ENCODE results near the gene GMNC. TPM values are rescaled to one million over a fixed set of nuclear protein-coding genes. Genes with fewer than 3 reads are reported as not detected.
A peak's percentile ranks its signal among the peaks of the same experiment; 100 is the strongest.
"Not testable (repeated sequence)": the region's sequence is repeated elsewhere in the genome, so short reads cannot be mapped to it uniquely, and the experiment has no call there.

Gene GMNC
- total RNA-seq, 1 experiment from 2014 or later, result not detected

GRCh38 chr3:190883141-190883540 is 20.6 kb upstream of the GMNC start:
- POLR2A ChIA-PET, result interaction anchor here (1.3 kb wide), 1 partner anchor 8 kb away, joined by 3 read pairs; no protein-coding TSS in a partner anchor
- Mint-ChIP-seq H3K36me3 (ENCODE audit: insufficient read depth, unreplicated experiment) (no peaks in the 10 kb centered on the region), H3K4me3 (ENCODE audit: unreplicated experiment) (no peak overlapping the region), H3K27ac (ENCODE audit: low read depth, unreplicated experiment) (no peak overlapping the region), H3K4me1 (ENCODE audit: insufficient read depth, unreplicated experiment) (peaks cover 18% of the 10 kb centered on the region), H3K9me3 (ENCODE audit: unreplicated experiment) (no peaks in the 10 kb centered on the region), H3K27me3 (ENCODE audit: insufficient read depth, unreplicated experiment) (no peaks in the 10 kb centered on the region)
- no peak for DNase-seq (ENCODE audit: unreplicated experiment)
- BruUV-seq (replicated peaks), result no TSS peak
- intact Hi-C loops (cut with micrococcal nuclease), result loop anchor here (5.0 to 10.0 kb wide), 2 partner anchors 181 to 502 kb away; no protein-coding TSS in a partner anchor
- CTCF ChIA-PET, result interaction anchor here (0.5 to 7.4 kb wide), 22 partner anchors 9 to 1563 kb away, joined by 3 to 112 read pairs (median 4); partner anchors contain the start of gene GMNC
- no peak for TF ChIP-seq CTCF (IDR thresholded peaks at IDR 0.05; ENCODE audit: unreplicated experiment)

DNA sequence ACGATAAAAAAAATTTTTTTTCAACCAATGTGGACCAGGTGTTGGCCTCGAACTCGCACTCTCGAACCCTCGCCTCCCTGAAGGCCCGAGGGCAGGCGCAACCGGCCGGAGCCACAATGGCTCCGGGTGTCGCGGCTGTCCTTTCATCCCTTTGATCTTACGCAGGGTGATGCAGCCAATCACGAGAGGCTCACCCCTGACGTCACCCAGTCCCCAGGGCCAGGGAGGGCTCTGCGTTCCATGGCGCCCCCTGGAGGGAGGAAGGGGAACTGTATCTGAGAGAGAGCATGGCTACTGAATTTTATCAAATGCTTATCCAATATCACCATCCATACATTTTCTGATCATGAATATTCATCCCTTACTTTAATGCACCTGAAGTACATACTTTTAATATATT is 15.4 kb upstream of the GMNC start:
- H3K27ac Mint-ChIP-seq (ENCODE audit: low read depth, unreplicated experiment), result no peak overlapping the region
- ChIA-PET CTCF (no interaction called here), POLR2A (no interaction called here)
- no peaks in the 10 kb centered on the region for H3K9me3 Mint-ChIP-seq (ENCODE audit: unreplicated experiment)
- BruUV-seq (replicated peaks), result no TSS peak
- no peaks in the 10 kb centered on the region for H3K4me1 Mint-ChIP-seq (ENCODE audit: insufficient read depth, unreplicated experiment)
- TF ChIP-seq CTCF (IDR thresholded peaks at IDR 0.05; ENCODE audit: unreplicated experiment), result peak; percentile 26
- intact Hi-C loops (cut with micrococcal nuclease), result no loop called here
- H3K36me3 Mint-ChIP-seq (ENCODE audit: insufficient read depth, unreplicated experiment), result no peaks in the 10 kb centered on the region
- H3K4me3 Mint-ChIP-seq (ENCODE audit: unreplicated experiment), result no peak overlapping the region
- no peak for DNase-seq (ENCODE audit: unreplicated experiment)
- H3K27me3 Mint-ChIP-seq (ENCODE audit: insufficient read depth, unreplicated experiment), result no peaks in the 10 kb centered on the region

DNA sequence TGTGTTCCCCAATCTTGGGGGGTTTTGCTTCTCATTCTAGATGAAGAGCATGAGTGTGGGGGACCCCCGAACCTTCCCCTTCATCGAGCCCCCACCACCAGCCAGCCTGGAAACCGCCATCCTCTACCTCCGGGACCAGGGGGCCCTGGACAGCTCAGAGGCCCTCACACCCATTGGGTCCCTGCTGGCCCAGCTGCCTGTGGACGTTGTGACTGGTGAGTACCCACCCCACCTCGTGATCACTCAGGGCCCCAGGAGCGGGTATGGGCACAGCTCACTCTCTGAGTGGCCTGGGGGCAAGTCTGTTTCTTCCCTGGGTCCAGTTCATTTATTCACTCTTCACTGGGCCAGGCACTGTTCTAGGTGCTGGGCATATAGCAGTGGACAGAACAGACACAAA is 13.9 kb upstream of the GMNC start:
- H3K27ac Mint-ChIP-seq (ENCODE audit: low read depth, unreplicated experiment); H3K36me3 Mint-ChIP-seq (ENCODE audit: insufficient read depth, unreplicated experiment); BruUV-seq (replicated peaks); H3K4me3 Mint-ChIP-seq (ENCODE audit: unreplicated experiment); H3K4me1 Mint-ChIP-seq (ENCODE audit: insufficient read depth, unreplicated experiment); POLR2A ChIA-PET; DNase-seq (ENCODE audit: unreplicated experiment); H3K9me3 Mint-ChIP-seq (ENCODE audit: unreplicated experiment); intact Hi-C loops (cut with micrococcal nuclease); H3K27me3 Mint-ChIP-seq (ENCODE audit: insufficient read depth, unreplicated experiment): not testable (repeated sequence)
- CTCF ChIA-PET, result interaction anchor here (0.6 kb wide), 1 partner anchor 168 kb away, joined by 3 read pairs; no protein-coding TSS in a partner anchor

- intact Hi-C loops (cut with micrococcal nuclease); POLR2A ChIA-PET; H3K9me3 Mint-ChIP-seq (ENCODE audit: unreplicated experiment); H3K4me1 Mint-ChIP-seq (ENCODE audit: insufficient read depth, unreplicated experiment); H3K4me3 Mint-ChIP-seq (ENCODE audit: unreplicated experiment); H3K36me3 Mint-ChIP-seq (ENCODE audit: insufficient read depth, unreplicated experiment); H3K27me3 Mint-ChIP-seq (ENCODE audit: insufficient read depth, unreplicated experiment); BruUV-seq (replicated peaks); H3K27ac Mint-ChIP-seq (ENCODE audit: low read depth, unreplicated experiment); DNase-seq (ENCODE audit: unreplicated experiment): not testable (repeated sequence)
- CTCF ChIA-PET, result interaction anchor here (1.6 kb wide), 1 partner anchor 8 kb away, joined by 5 read pairs; no protein-coding TSS in a partner anchor
Measured at GRCh38 chr3:190875061-190875460, 12.6 kb upstream of the GMNC start.

DNA sequence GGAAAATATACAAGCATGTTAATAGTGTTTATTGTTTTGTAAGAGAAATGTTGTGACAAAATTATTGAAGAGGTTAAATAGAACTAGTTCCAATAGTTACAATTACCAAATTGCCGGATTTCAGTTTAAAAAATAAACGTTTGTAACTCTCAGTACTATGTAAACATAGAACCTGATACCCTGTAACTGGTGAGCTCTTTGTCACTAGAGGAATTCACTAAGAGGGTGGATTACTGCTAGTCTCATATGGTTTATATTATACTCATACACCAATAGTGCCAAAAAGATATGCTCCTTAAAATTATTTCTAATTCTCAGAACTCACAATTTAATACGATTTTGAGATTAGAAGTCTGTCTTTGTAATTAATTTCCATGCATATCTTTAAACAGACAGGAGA is 7.6 kb upstream of the GMNC start:
- no peak for TF ChIP-seq CTCF (IDR thresholded peaks at IDR 0.05; ENCODE audit: unreplicated experiment)
- H3K4me1 Mint-ChIP-seq (ENCODE audit: insufficient read depth, unreplicated experiment), result peaks cover 5% of the 10 kb centered on the region
- no peaks in the 10 kb centered on the region for H3K9me3 Mint-ChIP-seq (ENCODE audit: unreplicated experiment)
- H3K4me3 Mint-ChIP-seq (ENCODE audit: unreplicated experiment), result no peak overlapping the region
- intact Hi-C loops (cut with micrococcal nuclease), result no loop called here
- no peaks in the 10 kb centered on the region for H3K36me3 Mint-ChIP-seq (ENCODE audit: insufficient read depth, unreplicated experiment)
- BruUV-seq (replicated peaks), result no TSS peak
- no peak for DNase-seq (ENCODE audit: unreplicated experiment)
- H3K27me3 Mint-ChIP-seq (ENCODE audit: insufficient read depth, unreplicated experiment), result no peaks in the 10 kb centered on the region
- H3K27ac Mint-ChIP-seq (ENCODE audit: low read depth, unreplicated experiment), result no peak overlapping the region
- ChIA-PET POLR2A (no interaction called here), CTCF (interaction anchor here (0.6 kb wide), 1 partner anchor 1562 kb away, joined by 3 read pairs; no protein-coding TSS in a partner anchor)
